HT1080 (cell line): ENCODE measurements around the gene CGREF1. TPM values are rescaled to one million over a fixed set of nuclear protein-coding genes. Genes with fewer than 3 reads are reported as not detected.
A peak's percentile ranks its signal among the peaks of the same experiment; 100 is the strongest.

Experiments used
- DNase-seq: peaks from one replicate; pipeline ENCODE4 v3.0.0-alpha.2; 2015; ENCODE audit warnings: low read depth
- polyA plus RNA-seq, 2 experiments: library from polyadenylated mRNA; depleted of rRNA; stranded (reverse); fragments of >200 nt; gene quantifications; 2 replicates each; pipeline ENCODE4 v1.2.3, GENCODE V29; 2015
- total RNA-seq: library from RNA; depleted of rRNA; stranded (reverse); fragments of >200 nt; shearing (Covaris generic); gene quantifications from 2 replicates; pipeline ENCODE4 v1.2.3, GENCODE V29; 2014; rRNA removed

The CGREF1 gene, protein sequence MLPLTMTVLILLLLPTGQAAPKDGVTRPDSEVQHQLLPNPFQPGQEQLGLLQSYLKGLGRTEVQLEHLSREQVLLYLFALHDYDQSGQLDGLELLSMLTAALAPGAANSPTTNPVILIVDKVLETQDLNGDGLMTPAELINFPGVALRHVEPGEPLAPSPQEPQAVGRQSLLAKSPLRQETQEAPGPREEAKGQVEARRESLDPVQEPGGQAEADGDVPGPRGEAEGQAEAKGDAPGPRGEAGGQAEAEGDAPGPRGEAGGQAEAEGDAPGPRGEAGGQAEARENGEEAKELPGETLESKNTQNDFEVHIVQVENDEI
- 0.13 and 0.26 TPM in 2 replicates for total RNA-seq
- 0.43 and 0.91 TPM in 2 replicates for polyA plus RNA-seq (2015; cell fraction: cytosol; rRNA removed)
- 0.82 and 3.0 TPM in 2 replicates for polyA plus RNA-seq (2015; cell fraction: nucleus; rRNA removed)

GRCh38 chr2:27118525-27119329 lies at the start of gene CGREF1:
CGREF1 (minus strand) TSS chr2:27119128; CDS start chr2:27104366, 14,762 bp downstream.
- no peak for DNase-seq

- no peak for DNase-seq
Observed at GRCh38 chr2:27164960-27165763, 46.2 kb upstream of the CGREF1 start.

DNA sequence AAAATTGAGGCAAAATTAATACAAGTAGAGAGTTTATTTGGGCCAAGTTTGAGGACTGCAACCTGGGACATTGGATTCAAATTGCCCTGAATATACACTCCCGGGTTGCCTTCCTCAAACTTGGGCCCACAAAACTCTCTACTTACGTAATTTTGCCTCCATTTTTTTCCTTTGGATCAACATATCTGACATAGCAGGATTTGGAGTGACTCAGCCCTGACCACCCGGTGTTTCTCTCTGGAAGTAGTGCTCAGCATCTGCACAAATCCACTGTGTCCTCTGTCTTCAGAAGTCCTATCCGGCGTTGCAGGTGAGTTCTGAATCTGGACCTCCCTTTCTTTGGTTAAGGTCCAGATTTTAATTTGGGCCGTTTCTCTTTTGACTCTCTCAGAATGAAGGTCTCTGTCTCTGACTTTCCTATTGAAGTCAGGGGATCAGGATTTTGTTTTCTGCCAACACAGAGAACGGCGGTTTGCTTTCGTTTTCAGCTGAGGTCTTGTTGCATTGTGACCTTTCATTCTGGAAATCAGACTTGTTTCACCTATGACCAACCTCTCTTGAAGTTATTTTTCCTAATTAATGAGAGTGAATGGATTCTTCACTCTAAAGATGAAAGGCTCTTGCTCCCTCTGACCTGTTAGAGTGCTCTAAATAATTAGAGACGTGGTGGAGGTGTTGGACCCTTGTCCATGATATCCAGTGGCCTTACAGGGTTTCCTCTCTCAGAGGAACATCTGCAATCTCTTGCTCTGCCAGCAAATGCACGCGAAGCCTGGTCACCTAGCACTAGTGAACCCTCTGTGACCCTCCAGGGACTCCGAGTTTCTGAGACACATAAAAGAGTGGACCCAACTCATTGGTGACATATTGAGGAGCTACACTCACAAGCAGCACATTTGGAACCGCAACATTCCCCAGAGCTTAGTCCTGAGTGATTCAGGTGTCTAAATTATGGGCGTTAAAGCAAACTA lies 43.5 kb upstream of the CGREF1 start:
- DNase-seq = peak; percentile 62

- DNase-seq = no peak
Observed at GRCh38 chr2:27160191-27160590, 41.3 kb upstream of the CGREF1 start.

- no peak for DNase-seq
Observed at GRCh38 chr2:27159271-27159670, 40.3 kb upstream of the CGREF1 start.

DNA sequence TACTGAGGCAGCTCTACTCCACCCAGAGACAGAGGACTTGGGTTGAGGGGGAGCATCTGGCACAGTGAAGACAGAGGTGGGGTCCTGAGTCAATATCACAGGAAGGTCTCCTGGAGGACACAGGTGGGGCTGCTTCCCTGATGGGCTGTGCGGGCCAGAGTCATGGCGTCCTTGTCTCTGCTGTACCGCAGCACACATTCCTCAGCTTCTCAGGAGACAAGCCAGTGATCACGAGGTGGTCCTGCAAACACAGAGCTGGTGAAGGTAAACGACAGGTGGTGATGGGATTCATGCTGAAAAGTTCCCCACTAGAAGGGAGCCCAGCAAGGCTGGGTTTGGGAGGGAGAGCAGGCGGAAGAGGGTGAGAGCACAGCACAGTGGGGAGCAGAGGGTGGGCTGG lies 39.5 kb upstream of the CGREF1 start:
- DNase-seq = no peak

DNA sequence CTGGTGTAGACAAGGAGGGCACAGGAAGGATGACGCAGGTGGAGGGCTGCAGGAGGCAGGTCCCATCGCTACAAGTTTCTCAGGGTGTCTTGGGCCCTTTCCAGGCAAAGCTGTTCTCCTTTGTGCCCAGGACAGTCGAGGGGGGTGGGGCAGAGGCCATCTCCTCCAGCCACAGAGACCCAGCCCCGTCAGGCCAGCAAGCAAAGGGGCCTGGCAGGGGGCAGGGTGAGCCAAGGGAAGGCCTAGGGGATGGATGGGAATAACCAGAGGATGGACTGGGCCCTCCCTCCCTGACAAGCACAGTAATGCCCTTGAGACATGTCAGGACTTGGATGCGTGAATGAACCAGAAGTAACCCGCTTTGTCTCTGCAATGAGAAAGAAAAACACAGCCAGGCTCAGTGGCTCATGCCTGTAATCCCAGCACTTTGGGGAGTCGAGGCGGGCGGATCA lies 36.2 kb upstream of the CGREF1 start:
- no peak for DNase-seq

DNA sequence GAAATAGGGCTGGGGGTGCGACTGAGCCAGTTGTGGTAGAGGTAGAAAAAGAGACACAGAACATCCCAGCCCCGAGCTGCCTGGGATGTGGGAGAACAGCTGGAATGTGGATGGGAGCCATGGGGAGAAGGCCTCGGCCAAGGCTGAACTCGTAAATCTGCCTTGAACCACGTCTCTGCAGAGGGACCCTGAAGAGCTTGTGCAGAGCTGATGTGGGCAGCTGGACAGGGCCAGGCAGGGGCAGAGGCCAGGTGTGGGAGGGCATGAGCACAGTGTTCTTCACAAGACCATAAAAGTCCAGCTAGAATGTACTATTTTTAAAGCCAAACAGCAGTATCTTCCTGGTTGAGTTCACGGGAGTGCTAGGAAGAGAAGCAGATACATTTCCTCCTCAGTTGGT lies 35.6 kb upstream of the CGREF1 start:
- no peak for DNase-seq

GRCh38 chr2:27152796-27153464 lies 34.0 kb upstream of the CGREF1 start:
- DNase-seq = peak; percentile 59

GRCh38 chr2:27152102-27152795 lies 33.3 kb upstream of the CGREF1 start:
- DNase-seq = no peak

DNA sequence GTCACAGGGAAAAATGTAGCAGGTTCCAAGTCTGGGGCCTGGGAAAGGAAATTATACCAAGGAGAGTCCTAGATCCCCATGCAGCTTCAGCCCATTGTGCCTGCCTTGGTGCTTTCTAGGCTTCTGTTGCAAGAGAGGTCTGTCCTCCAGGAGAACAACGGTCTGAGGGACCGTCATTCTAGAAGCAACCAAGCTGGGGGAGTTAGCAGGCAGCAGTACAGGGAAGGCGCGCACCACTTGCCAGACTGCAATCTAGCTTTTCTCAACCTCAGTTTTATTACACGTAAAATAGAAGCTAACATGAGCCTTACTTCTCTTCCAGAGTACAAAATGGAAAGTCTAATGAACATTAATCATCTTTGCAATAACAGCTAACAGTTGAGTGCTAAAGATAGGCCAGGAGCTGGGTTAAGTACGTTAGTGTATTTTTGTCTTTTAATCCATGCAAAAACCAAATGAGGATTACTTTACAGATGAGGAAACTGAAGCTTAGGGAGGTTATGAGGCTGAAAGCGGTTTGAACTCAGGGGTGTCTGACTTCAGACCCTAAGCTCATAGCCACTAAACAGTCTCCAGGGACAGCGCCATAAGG lies 31.8 kb upstream of the CGREF1 start:
- DNase-seq = no peak

- DNase-seq = no peak
Observed at GRCh38 chr2:27149570-27150405, 30.9 kb upstream of the CGREF1 start.

- no peak for DNase-seq
Observed at GRCh38 chr2:27148801-27149439, 30.0 kb upstream of the CGREF1 start, which contains the start of gene TCF23. TCF23 (plus strand) TSS chr2:27149004; CDS start chr2:27149134, 130 bp downstream.

DNA sequence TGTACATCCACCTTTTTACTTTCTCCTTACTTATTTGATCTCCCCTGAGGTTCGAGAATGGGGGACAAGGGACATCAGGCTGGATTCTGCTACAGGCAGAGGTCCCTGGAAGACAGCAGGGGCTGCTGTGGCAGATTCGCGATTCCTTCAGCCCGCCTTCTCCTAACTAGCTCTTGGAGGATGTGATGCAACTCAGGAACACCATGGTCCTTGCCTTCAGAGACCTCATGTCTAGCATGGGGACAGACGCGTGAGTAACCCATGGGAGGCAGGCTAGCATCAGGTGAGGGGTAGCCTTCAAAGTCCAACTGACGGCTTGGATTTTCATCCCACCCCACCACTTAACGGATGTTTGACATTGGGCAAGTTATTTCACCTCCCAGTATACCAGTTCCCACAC lies 29.0 kb upstream of the CGREF1 start:
- no peak for DNase-seq

DNA sequence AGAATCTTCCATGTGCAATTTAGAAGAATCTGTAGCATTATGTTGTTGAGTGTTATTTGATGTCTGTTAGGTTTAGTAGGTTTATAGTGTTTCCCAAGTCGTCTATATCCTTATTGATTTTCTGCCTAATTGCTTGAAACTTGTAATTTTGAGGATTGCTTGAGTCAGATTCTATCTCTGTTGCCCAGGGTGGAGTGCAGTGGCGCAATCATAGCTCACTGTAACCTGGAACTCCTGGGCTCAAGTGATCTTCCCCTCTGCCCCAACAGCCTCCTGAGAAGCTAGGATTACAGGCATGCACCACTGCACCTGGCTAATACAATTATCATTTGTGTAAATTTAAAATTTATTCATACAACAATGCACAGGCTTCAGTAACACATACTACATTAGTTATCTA lies 26.8 kb upstream of the CGREF1 start:
- DNase-seq = no peak

- no peak for DNase-seq
Observed at GRCh38 chr2:27143285-27143684, 24.4 kb upstream of the CGREF1 start.

- DNase-seq = no peak
Observed at GRCh38 chr2:27139310-27139709, 20.4 kb upstream of the CGREF1 start, which contains the start of gene PRR30. PRR30 (minus strand) TSS chr2:27139410; CDS start chr2:27138329, 1,081 bp downstream.
